H1 (cell line): Measurements from ENCODE around the gene PRR7. TPM values are rescaled to one million over a fixed set of nuclear protein-coding genes. Genes with fewer than 3 reads are reported as not detected.

Experiments used
- ASH2L ChIP-seq: fragments of 200-600, 300-600 bp; sonication (generic); IDR thresholded peaks from one replicate; pipeline ENCODE4 v1.7.1; 2017; ENCODE audit warnings: low read length
- EGR1 ChIP-seq: IDR thresholded peaks from 2 replicates; pipeline ENCODE4 v1.6.1; 2011; ENCODE audit warnings: low read depth, low read length, borderline replicate concordance
- FOSL1 ChIP-seq: IDR thresholded peaks from 2 replicates; pipeline ENCODE4 v1.6.1; 2011; ENCODE audit warnings: mild to moderate bottlenecking, low read depth, low read length, moderate library complexity; ENCODE audit not compliant: insufficient read depth
- HDAC6 ChIP-seq: IDR thresholded peaks from one replicate; pipeline ENCODE4 v1.7.1; 2012; ENCODE audit warnings: low read depth, mild to moderate bottlenecking, inconsistent platforms, low read length, moderate library complexity
- RBBP5 ChIP-seq: IDR thresholded peaks from 2 replicates; pipeline ENCODE4 v1.7.1; 2012; ENCODE audit warnings: low read depth, mild to moderate bottlenecking, inconsistent platforms, low read length, moderate library complexity, borderline replicate concordance
- SP4 ChIP-seq: IDR thresholded peaks from 2 replicates; pipeline ENCODE4 v1.6.1; 2012; ENCODE audit warnings: low read length, inconsistent platforms
- SUZ12 ChIP-seq: fragments of 200-600 bp; sonication (generic); IDR thresholded peaks from 2 replicates; pipeline ENCODE4 v1.6.1; 2012; ENCODE audit warnings: mild to moderate bottlenecking, inconsistent platforms, low read length, moderate library complexity, mixed read lengths
- TAF1 ChIP-seq: IDR thresholded peaks from 2 replicates; pipeline ENCODE4 v1.6.1; 2011; ENCODE audit warnings: mild to moderate bottlenecking, low read depth, low read length
- polyA plus RNA-seq, 7 experiments: library from polyadenylated mRNA; depleted of rRNA in 3 of 7; stranded (reverse) in 5 of 7; unstranded in 2 of 7; fragments of >200 nt in 5 of 7; fragments of 200-250 nt in 2 of 7; gene quantifications; 1 replicate in 5 of 7; 2 replicates in 1 of 7; 4 replicates in 1 of 7; pipeline versions ENCODE4 v1.2.1 to v1.2.3, GENCODE V29; 2011 to 2013; ENCODE audit warnings: missing spikeins in 2 of 7, mixed read lengths in 2 of 7
- total RNA-seq: library from RNA; stranded (reverse); fragmentation: NEBNext Ultra II Directional; extraction: Animal tissue kit (Norgen Biotek cat#: 25700); gene quantifications from 2 replicates; pipeline ENCODE4 v1.2.1, GENCODE V29; 2021
- TF ChIP-seq, protein P1 (sequence below): fragments of 300-600 bp; sonication (generic); IDR thresholded peaks from 2 replicates; pipeline ENCODE4 v1.7.1; 2012; ENCODE audit warnings: low read length, moderate library complexity, mild to moderate bottlenecking, inconsistent platforms; ENCODE audit not compliant: insufficient replicate concordance
- TF ChIP-seq, protein P2 (sequence below): IDR thresholded peaks from 2 replicates; pipeline ENCODE4 v1.6.1; 2012; ENCODE audit warnings: inconsistent platforms

The PRR7 gene
- total and polyA plus RNA-seq, 2 of the 8 experiments (the other 6 are each of a cell fraction or from before 2014, with no cell fraction given), result 8.0 to 11.8 TPM

DNA sequence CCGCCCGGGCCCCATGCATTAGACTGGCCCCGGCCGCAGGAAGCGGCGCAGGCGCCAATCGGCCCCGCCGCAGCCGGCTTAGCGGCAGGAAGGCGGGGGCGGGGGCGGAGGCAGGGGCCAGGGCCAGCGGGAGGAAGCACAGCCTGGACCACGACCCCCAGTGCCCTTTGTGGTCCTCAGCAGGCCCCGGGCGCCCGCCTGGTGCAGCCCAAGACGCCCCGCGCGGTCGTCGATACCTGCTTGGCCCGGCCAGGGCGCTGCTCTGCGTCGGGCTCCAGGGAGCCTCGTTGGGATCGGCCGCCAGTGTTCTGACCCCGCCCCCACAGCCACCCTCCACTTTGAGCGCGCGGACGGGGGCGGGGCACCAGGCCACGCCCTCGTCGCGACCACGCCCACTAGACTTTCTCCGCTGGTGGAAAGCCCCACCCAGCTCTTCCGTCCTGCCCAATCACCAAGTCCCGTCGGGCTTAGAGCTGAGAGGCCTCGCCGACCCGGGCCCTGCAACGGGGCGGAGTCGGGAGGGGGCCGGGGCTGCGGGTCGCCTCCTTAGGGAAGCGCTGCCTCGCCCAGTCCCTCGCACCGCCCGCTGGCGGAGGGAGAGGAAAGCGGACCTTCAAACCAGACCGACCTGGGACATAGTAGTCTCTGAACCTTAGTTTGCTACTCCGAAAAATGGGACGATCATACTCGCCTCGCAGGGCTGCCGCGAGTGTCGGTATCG, 50.8 kb downstream of the PRR7 start, which contains the start of gene PDLIM7 (continued):
- TF ChIP-seq, protein P1, sequence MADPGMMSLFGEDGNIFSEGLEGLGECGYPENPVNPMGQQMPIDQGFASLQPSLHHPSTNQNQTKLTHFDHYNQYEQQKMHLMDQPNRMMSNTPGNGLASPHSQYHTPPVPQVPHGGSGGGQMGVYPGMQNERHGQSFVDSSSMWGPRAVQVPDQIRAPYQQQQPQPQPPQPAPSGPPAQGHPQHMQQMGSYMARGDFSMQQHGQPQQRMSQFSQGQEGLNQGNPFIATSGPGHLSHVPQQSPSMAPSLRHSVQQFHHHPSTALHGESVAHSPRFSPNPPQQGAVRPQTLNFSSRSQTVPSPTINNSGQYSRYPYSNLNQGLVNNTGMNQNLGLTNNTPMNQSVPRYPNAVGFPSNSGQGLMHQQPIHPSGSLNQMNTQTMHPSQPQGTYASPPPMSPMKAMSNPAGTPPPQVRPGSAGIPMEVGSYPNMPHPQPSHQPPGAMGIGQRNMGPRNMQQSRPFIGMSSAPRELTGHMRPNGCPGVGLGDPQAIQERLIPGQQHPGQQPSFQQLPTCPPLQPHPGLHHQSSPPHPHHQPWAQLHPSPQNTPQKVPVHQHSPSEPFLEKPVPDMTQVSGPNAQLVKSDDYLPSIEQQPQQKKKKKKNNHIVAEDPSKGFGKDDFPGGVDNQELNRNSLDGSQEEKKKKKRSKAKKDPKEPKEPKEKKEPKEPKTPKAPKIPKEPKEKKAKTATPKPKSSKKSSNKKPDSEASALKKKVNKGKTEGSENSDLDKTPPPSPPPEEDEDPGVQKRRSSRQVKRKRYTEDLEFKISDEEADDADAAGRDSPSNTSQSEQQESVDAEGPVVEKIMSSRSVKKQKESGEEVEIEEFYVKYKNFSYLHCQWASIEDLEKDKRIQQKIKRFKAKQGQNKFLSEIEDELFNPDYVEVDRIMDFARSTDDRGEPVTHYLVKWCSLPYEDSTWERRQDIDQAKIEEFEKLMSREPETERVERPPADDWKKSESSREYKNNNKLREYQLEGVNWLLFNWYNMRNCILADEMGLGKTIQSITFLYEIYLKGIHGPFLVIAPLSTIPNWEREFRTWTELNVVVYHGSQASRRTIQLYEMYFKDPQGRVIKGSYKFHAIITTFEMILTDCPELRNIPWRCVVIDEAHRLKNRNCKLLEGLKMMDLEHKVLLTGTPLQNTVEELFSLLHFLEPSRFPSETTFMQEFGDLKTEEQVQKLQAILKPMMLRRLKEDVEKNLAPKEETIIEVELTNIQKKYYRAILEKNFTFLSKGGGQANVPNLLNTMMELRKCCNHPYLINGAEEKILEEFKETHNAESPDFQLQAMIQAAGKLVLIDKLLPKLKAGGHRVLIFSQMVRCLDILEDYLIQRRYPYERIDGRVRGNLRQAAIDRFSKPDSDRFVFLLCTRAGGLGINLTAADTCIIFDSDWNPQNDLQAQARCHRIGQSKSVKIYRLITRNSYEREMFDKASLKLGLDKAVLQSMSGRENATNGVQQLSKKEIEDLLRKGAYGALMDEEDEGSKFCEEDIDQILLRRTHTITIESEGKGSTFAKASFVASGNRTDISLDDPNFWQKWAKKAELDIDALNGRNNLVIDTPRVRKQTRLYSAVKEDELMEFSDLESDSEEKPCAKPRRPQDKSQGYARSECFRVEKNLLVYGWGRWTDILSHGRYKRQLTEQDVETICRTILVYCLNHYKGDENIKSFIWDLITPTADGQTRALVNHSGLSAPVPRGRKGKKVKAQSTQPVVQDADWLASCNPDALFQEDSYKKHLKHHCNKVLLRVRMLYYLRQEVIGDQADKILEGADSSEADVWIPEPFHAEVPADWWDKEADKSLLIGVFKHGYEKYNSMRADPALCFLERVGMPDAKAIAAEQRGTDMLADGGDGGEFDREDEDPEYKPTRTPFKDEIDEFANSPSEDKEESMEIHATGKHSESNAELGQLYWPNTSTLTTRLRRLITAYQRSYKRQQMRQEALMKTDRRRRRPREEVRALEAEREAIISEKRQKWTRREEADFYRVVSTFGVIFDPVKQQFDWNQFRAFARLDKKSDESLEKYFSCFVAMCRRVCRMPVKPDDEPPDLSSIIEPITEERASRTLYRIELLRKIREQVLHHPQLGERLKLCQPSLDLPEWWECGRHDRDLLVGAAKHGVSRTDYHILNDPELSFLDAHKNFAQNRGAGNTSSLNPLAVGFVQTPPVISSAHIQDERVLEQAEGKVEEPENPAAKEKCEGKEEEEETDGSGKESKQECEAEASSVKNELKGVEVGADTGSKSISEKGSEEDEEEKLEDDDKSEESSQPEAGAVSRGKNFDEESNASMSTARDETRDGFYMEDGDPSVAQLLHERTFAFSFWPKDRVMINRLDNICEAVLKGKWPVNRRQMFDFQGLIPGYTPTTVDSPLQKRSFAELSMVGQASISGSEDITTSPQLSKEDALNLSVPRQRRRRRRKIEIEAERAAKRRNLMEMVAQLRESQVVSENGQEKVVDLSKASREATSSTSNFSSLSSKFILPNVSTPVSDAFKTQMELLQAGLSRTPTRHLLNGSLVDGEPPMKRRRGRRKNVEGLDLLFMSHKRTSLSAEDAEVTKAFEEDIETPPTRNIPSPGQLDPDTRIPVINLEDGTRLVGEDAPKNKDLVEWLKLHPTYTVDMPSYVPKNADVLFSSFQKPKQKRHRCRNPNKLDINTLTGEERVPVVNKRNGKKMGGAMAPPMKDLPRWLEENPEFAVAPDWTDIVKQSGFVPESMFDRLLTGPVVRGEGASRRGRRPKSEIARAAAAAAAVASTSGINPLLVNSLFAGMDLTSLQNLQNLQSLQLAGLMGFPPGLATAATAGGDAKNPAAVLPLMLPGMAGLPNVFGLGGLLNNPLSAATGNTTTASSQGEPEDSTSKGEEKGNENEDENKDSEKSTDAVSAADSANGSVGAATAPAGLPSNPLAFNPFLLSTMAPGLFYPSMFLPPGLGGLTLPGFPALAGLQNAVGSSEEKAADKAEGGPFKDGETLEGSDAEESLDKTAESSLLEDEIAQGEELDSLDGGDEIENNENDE, result no peak
- TF ChIP-seq ASH2L, result peak; percentile 36
- no peak for TF ChIP-seq HDAC6
- peak; percentile 47; the same call in 1 of the 2 replicates for TF ChIP-seq FOSL1
- TF ChIP-seq TAF1, result peak; percentile 95
- TF ChIP-seq RBBP5, result no peak
- TF ChIP-seq EGR1, result peak; percentile 52
- TF ChIP-seq, protein P2, sequence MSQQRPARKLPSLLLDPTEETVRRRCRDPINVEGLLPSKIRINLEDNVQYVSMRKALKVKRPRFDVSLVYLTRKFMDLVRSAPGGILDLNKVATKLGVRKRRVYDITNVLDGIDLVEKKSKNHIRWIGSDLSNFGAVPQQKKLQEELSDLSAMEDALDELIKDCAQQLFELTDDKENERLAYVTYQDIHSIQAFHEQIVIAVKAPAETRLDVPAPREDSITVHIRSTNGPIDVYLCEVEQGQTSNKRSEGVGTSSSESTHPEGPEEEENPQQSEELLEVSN, result no peak
- TF ChIP-seq SP4, result peak; percentile 84; the same call in 1 of the 2 replicates
- TF ChIP-seq SUZ12, result 0 out of 2 replicates have a peak, but pooled peaks have one; percentile 10
